Occipital lobe (tissue), 2 donors: ENCODE data around the gene RNF11. TPM values are rescaled to one million over a fixed set of nuclear protein-coding genes. Genes with fewer than 3 reads are reported as not detected.

Experiments used
- DNase-seq: peaks from one replicate; lab custom pipeline; 2025; lab: John Stamatoyannopoulos, UW
- total RNA-seq: library from RNA; depleted of rRNA; stranded (reverse); fragments of >200 nt; gene quantifications from one replicate; pipeline ENCODE4 v1.2.3, GENCODE V29; 2014

Gene RNF11
- total RNA-seq, 1 donor from 2014 or later, result 148 TPM

GRCh38 chr1:51263147-51263877 lies 27.2 kb downstream of the RNF11 start:
- no peak for DNase-seq

- DNase-seq, result no peak
These were observed 28.4 kb downstream of the RNF11 start for GRCh38 chr1:51264451-51264850.

GRCh38 chr1:51265618-51266017 lies 29.5 kb downstream of the RNF11 start:
- DNase-seq, result no peak

GRCh38 chr1:51266181-51266580 lies 30.1 kb downstream of the RNF11 start:
- no peak for DNase-seq

- no peak for DNase-seq
These were observed 30.7 kb downstream of the RNF11 start for GRCh38 chr1:51266791-51267190.

- DNase-seq, result no peak
These were observed 32.6 kb downstream of the RNF11 start for GRCh38 chr1:51268634-51269033.

GRCh38 chr1:51270751-51271150 lies 34.7 kb downstream of the RNF11 start:
- DNase-seq, result no peak

- no peak for DNase-seq
These were observed 36.8 kb downstream of the RNF11 start for GRCh38 chr1:51272916-51273315.

GRCh38 chr1:51274676-51275075 lies 38.6 kb downstream of the RNF11 start:
- no peak for DNase-seq

- no peak for DNase-seq
These were observed 40.2 kb downstream of the RNF11 start for GRCh38 chr1:51276286-51276685.

- no peak for DNase-seq
These were observed 44.4 kb downstream of the RNF11 start for GRCh38 chr1:51280321-51280978.

GRCh38 chr1:51281807-51282206 lies 45.7 kb downstream of the RNF11 start:
- DNase-seq, result no peak

- no peak for DNase-seq
These were observed 46.5 kb downstream of the RNF11 start for GRCh38 chr1:51282605-51283004.

- DNase-seq, result no peak
These were observed 47.9 kb downstream of the RNF11 start for GRCh38 chr1:51283979-51284378.

GRCh38 chr1:51284487-51284954 lies 48.4 kb downstream of the RNF11 start:
- DNase-seq, result no peak

- no peak for DNase-seq
These were observed 49.0 kb downstream of the RNF11 start for GRCh38 chr1:51285055-51285454.

- no peak for DNase-seq
These were observed 51.9 kb downstream of the RNF11 start for GRCh38 chr1:51287966-51288365.

GRCh38 chr1:51288578-51288977 lies 52.5 kb downstream of the RNF11 start:
- no peak for DNase-seq

GRCh38 chr1:51289676-51290488 lies 53.8 kb downstream of the RNF11 start:
- DNase-seq, result no peak

GRCh38 chr1:51290489-51290847 lies 54.4 kb downstream of the RNF11 start:
- DNase-seq, result no peak

GRCh38 chr1:51293898-51294515 lies 57.9 kb downstream of the RNF11 start:
- no peak for DNase-seq
